AG09319 (cell line): Measurements from ENCODE around the gene POLR3E.
"Not testable (repeated sequence)": the region's sequence is repeated elsewhere in the genome, so short reads cannot be mapped to it uniquely, and the experiment has no call there.

Experiments used
- DNase-seq: peaks from one replicate; pipeline ENCODE4 v3.0.0-alpha.2; 2010; ENCODE audit warnings: low read depth; ENCODE audit errors: extremely low read depth
- CTCF ChIP-seq: IDR thresholded peaks from 2 replicates; pipeline ENCODE4 v1.5.1; 2011; ENCODE audit warnings: low read depth, mild to moderate bottlenecking, inconsistent platforms, low read length, moderate library complexity

Gene POLR3E

GRCh38 chr16:22292320-22292719 lies 4.9 kb upstream of the POLR3E start:
- no peak for TF ChIP-seq CTCF
- DNase-seq = no peak

GRCh38 chr16:22293137-22294106 lies 3.8 kb upstream of the POLR3E start:
- no peak for TF ChIP-seq CTCF
- DNase-seq = no peak

GRCh38 chr16:22296225-22297113 lies 740 bp upstream of the POLR3E start:
- no peak for TF ChIP-seq CTCF
- DNase-seq = no peak

DNA sequence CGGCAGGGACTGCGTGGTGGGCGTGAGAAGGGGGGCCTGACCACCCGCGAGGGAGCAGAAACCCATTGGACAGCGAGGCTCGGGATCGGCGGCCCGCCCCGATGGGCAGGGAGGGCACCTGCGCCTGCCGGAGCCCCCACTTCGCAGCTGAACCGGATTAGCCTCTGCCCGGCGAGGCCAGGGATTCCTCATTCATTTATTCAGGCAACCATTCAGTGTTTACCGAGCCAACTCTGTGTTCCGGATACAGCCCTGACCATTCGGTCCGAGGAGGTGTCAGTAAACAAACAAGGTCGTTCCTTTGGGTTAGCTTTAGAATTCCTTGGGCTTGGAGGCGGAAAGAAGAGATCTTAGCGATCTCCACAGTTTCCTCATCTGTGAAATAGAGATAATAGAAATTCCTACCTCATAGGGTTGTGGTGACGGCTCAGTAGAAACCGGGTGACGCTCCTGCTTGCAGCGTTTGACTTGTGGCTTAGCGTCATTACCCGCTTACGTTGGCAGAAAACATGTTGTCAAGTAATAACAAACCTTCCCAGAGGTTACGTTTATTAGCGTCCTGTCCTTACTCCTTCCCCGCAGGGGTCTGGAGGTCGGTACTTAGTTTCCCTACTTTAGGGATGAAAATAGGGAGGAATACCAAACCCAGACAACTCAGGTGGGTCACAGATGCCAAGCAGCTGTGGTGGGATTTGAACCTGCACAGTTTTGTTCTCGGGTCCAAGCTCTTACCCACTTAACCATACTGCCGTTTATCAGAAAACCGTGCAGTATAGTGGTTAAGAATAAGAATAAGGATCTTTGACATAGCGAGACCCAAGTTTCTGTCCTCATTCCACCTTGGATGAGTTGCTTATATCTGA lies 893 bp downstream of the POLR3E start:
- no peak for TF ChIP-seq CTCF
- DNase-seq = peak; percentile 95

GRCh38 chr16:22299036-22299435 lies 1.8 kb downstream of the POLR3E start:
- TF ChIP-seq CTCF = no peak
- DNase-seq = no peak

- peak; percentile 71 for TF ChIP-seq CTCF
- no peak for DNase-seq
Observed at GRCh38 chr16:22300427-22301071, 3.3 kb downstream of the POLR3E start.

GRCh38 chr16:22301423-22301822 lies 4.2 kb downstream of the POLR3E start:
- not testable (repeated sequence) for DNase-seq
